SU-DHL-6 (cell line): ENCODE measurements around the gene TBC1D22A.

Source experiments
- CTCF ChIP-seq: fragments of 200-600 bp; sonication (generic); IDR thresholded peaks from one replicate; pipeline ENCODE4 v1.5.1; 2017; ENCODE audit warnings: antibody characterized with exemption, mild to moderate bottlenecking, low read length, moderate library complexity; ENCODE audit not compliant: insufficient read depth, poor library complexity, severe bottlenecking
- EZH2phosphoT487 ChIP-seq: fragments of 200-600 bp; sonication (generic), shearing (Covaris generic); conservative IDR thresholded peaks from 2 replicates; pipeline ENCODE4 v1.6.1; 2018; ENCODE audit warnings: mild to moderate bottlenecking, antibody characterized with exemption, low read length, moderate library complexity, mixed read lengths

- TF ChIP-seq CTCF (no peak), EZH2phosphoT487 (no peak)
These were observed 388.6 kb downstream of the TBC1D22A start for GRCh38 chr22:47151064-47151463.
